WTC11 (cell line): ENCODE data around the gene ZNF417.

ENCODE experiments used
- CTCF ChIP-seq: fragments of 200-600 bp; IDR thresholded peaks from 2 replicates; pipeline ENCODE4 v1.8.0; 2022; ENCODE audit warnings: antibody characterized with exemption
- NR3C1 ChIP-seq: sonication (generic); formaldehyde crosslinking; conservative IDR thresholded peaks from 2 replicates; pipeline ENCODE4 v1.8.1; 2023; ENCODE audit warnings: low read depth, mild to moderate bottlenecking, missing genetic modification reagents
- SOX15 ChIP-seq: fragments of 250-450 bp; sonication (Bioruptor Pico); IDR thresholded peaks from 2 replicates; pipeline ENCODE4 v1.9.0; 2021; ENCODE audit warnings: mild to moderate bottlenecking

- TF ChIP-seq CTCF (no peak), SOX15 (CRISPR knock-in tag) (no peak), NR3C1 (CRISPR knock-in tag) (no peak)
Observed at GRCh38 chr19:57870225-57870624, 46.2 kb downstream of the ZNF417 start.
